Lower leg skin (tissue), 3 donors: ENCODE data around the gene MYOG.

ENCODE experiments used
- CTCF ChIP-seq, 3 donors: fragments of 450-650 bp; IDR thresholded peaks; one replicate each; pipeline ENCODE4 v1.5.1; 2016; ENCODE audit warnings: antibody characterized with exemption in 3 of 3, mild to moderate bottlenecking in 3 of 3, moderate library complexity in 2 of 3
- POLR2A ChIP-seq, 2 donors: fragments of 450-650 bp; IDR thresholded peaks; one replicate each; pipeline ENCODE4 v1.6.1; 2016 to 2017; ENCODE audit warnings: antibody characterized with exemption in 2 of 2, mild to moderate bottlenecking in 1 of 2, moderate library complexity in 1 of 2

GRCh38 chr1:203117611-203118575 lies 32.1 kb upstream of the MYOG start:
- TF ChIP-seq CTCF (IDR thresholded peaks at IDR 0.05) (no peak), POLR2A (IDR thresholded peaks at IDR 0.05) (no peak)
